ENCODE data around the gene ZNF76.

Gene ZNF76

GRCh38 chr6:35265523-35265922 lies 6.0 kb downstream of the ZNF76 start:
- intact Hi-C loops (cut with micrococcal nuclease) = no loop called here
- Mint-ChIP-seq H3K4me3 (no peak overlapping the region), H3K36me3 (ENCODE audit: low read depth) (peaks cover 4% of the 10 kb centered on the region), H3K9me3 (no peaks in the 10 kb centered on the region), H3K4me1 (ENCODE audit: low read depth) (peaks cover 43% of the 10 kb centered on the region), H3K27ac (no peak overlapping the region), H3K27me3 (no peaks in the 10 kb centered on the region)

DNA sequence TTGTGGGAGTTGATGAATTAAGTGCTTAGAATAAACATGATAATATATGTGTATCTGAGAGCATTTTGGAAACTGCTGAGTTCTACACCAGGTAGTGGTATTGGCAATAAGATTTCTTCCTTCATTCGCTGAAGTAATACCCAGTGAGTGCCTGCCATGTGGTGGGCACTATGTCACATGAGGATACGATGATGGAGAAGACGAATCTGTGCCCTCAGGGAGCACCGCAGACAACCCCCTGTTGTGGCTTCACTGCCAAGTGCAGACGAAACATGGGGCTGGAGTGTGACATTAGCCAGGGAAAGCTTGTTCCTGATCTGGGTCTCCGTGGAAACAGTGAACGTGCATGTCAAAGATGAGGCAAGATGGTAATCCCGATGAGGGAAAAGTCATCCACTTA lies 7.9 kb downstream of the ZNF76 start:
- Mint-ChIP-seq H3K9me3 (no peaks in the 10 kb centered on the region), H3K4me1 (ENCODE audit: low read depth) (peaks cover 28% of the 10 kb centered on the region), H3K27ac (no peak overlapping the region), H3K4me3 (no peak overlapping the region), H3K36me3 (ENCODE audit: low read depth) (peaks cover 7% of the 10 kb centered on the region), H3K27me3 (no peaks in the 10 kb centered on the region)
- intact Hi-C loops (cut with micrococcal nuclease) = no loop called here

DNA sequence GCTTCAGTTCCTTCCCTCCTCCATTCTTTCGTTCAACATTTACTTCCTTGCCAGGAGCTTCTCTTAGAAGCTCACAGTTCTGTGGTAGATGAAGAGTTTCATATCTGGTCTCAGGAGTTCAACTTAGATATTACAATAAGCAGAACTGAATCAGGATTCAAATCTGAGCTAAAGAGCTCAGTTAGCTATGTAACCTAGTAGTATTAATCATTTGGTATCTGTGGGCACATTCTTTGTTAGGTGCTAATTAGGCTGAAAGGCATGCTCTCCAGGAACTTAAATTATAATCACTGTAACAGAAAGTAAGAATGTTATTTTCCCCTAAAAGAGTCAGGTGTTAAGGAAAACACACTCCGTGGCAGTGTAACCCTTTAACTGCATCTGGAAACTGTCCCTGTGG lies 8.4 kb downstream of the ZNF76 start:
- Mint-ChIP-seq H3K27me3 (no peaks in the 10 kb centered on the region), H3K4me3 (no peak overlapping the region), H3K9me3 (no peaks in the 10 kb centered on the region), H3K4me1 (ENCODE audit: low read depth) (peaks cover 24% of the 10 kb centered on the region), H3K27ac (no peak overlapping the region), H3K36me3 (ENCODE audit: low read depth) (peaks cover 7% of the 10 kb centered on the region)
- intact Hi-C loops (cut with micrococcal nuclease) = no loop called here

- H3K4me1 Mint-ChIP-seq (ENCODE audit: low read depth) = peaks cover 21% of the 10 kb centered on the region
- intact Hi-C loops (cut with micrococcal nuclease) = no loop called here
- no peaks in the 10 kb centered on the region for H3K9me3 Mint-ChIP-seq
- H3K27ac Mint-ChIP-seq = no peak overlapping the region
- no peaks in the 10 kb centered on the region for H3K27me3 Mint-ChIP-seq
- H3K36me3 Mint-ChIP-seq (ENCODE audit: low read depth) = peaks cover 7% of the 10 kb centered on the region
- H3K4me3 Mint-ChIP-seq = no peak overlapping the region
Observed at GRCh38 chr6:35272005-35272404, 12.5 kb downstream of the ZNF76 start.

- no peak overlapping the region for H3K27ac Mint-ChIP-seq
- peaks cover 15% of the 10 kb centered on the region for H3K4me1 Mint-ChIP-seq (ENCODE audit: low read depth)
- H3K36me3 Mint-ChIP-seq (ENCODE audit: low read depth) = peaks cover 7% of the 10 kb centered on the region
- no peak overlapping the region for H3K4me3 Mint-ChIP-seq
- H3K27me3 Mint-ChIP-seq = no peaks in the 10 kb centered on the region
- H3K9me3 Mint-ChIP-seq = no peaks in the 10 kb centered on the region
- intact Hi-C loops (cut with micrococcal nuclease) = no loop called here
Observed at GRCh38 chr6:35273822-35274559, 14.5 kb downstream of the ZNF76 start.

DNA sequence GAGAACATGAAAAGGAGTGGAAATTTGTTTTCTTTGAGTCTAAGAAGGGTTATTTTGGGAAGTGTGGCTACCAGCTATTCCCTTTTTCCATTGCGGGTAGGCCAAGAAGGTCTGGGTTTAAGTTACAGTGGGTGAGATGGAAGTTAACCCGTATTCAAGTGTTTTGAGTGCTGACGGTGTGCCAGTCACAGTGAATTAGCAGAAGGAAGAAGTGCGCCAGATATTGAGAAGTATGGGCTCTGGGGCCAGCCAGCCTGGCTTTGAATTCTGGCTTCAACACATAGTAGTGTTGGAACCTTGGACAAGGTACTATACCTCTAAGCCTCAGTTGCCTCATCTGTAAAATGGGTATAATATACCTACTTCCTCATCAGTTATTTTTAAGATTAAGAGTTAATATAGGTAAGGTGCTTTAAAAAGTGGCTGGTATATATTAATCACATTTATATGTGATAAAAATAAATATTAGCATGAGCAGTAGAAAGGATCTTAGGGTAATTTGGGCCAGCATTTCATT lies 16.3 kb downstream of the ZNF76 start:
- Mint-ChIP-seq H3K36me3 (ENCODE audit: low read depth) (peaks cover 3% of the 10 kb centered on the region), H3K4me3 (no peak overlapping the region), H3K27me3 (no peaks in the 10 kb centered on the region), H3K9me3 (no peaks in the 10 kb centered on the region), H3K27ac (no peak overlapping the region), H3K4me1 (ENCODE audit: low read depth) (peaks cover 15% of the 10 kb centered on the region)
- intact Hi-C loops (cut with micrococcal nuclease) = no loop called here

DNA sequence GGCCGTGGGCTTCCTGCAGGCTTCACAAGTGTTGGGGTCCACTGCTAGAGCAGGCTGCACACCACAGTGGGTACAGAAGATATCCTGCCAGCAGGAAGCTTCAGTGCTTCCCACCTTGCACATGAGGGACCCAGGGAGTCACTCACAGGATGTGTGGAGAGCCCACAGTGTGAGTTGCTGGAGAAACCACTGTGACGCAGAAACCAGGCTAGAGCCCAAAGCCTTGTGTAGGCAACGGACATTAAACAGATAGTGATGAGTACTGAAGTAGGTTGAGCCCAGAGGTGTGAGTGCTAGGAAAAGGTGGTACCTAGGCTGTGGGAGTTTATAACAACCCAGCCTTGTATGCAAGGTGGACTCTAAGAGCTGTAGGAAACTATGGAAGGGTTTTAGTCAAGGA lies 19.2 kb downstream of the ZNF76 start:
- Mint-ChIP-seq H3K27me3 (no peaks in the 10 kb centered on the region), H3K27ac (no peak overlapping the region), H3K4me3 (no peak overlapping the region), H3K9me3 (no peaks in the 10 kb centered on the region), H3K4me1 (ENCODE audit: low read depth) (peaks cover 15% of the 10 kb centered on the region), H3K36me3 (ENCODE audit: low read depth) (peaks cover 31% of the 10 kb centered on the region)
- intact Hi-C loops (cut with micrococcal nuclease) = no loop called here

DNA sequence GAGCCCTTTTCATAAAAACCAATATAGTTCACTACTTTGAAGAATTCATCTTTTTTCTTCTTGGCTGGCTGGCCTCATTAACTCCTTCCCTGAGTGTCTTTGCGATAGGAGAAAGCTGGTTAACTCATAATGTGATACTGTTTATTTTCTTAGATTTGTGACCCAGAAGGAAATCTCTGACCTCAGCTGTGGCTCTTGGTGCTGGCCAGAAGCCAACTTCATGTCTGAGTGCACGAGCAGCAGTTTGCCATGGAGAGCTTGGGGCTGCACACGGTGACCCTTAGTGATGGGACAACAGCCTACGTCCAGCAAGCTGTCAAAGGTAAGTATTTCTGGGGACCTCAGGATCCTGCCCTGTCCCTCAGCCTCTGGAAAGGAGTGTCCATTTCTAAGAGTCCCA lies 21.4 kb downstream of the ZNF76 start:
- intact Hi-C loops (cut with micrococcal nuclease) = no loop called here
- no peak overlapping the region for H3K4me3 Mint-ChIP-seq
- peaks cover 5% of the 10 kb centered on the region for H3K4me1 Mint-ChIP-seq (ENCODE audit: low read depth)
- H3K27ac Mint-ChIP-seq = no peak overlapping the region
- no peaks in the 10 kb centered on the region for H3K27me3 Mint-ChIP-seq
- peaks cover 52% of the 10 kb centered on the region for H3K36me3 Mint-ChIP-seq (ENCODE audit: low read depth)
- no peaks in the 10 kb centered on the region for H3K9me3 Mint-ChIP-seq

- H3K9me3 Mint-ChIP-seq = no peaks in the 10 kb centered on the region
- H3K27ac Mint-ChIP-seq = no peak overlapping the region
- peaks cover 68% of the 10 kb centered on the region for H3K36me3 Mint-ChIP-seq (ENCODE audit: low read depth)
- intact Hi-C loops (cut with micrococcal nuclease) = no loop called here
- H3K4me3 Mint-ChIP-seq = no peak overlapping the region
- no peaks in the 10 kb centered on the region for H3K4me1 Mint-ChIP-seq (ENCODE audit: low read depth)
- no peaks in the 10 kb centered on the region for H3K27me3 Mint-ChIP-seq
Observed at GRCh38 chr6:35282472-35282871, 22.9 kb downstream of the ZNF76 start.

DNA sequence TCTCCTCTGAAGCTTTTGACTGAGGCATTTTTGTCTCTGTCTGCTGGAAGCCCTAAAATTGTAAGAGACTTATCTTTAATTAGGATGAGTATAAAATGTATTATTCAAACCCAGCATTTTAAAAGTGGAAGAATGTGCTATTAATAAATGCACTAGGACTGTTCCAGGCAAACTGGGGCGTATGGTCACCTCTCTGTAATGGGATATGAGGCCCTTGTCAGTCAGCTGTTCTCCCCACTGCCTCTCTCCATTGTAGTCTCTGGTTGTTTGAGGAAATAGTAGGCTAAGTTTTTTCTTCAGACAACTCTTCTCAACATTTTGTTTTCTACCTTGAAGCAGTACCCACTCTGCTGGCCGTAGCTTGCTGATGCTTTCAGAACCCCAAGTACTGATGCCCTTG lies 23.8 kb downstream of the ZNF76 start:
- Mint-ChIP-seq H3K4me3 (no peak overlapping the region), H3K27ac (no peak overlapping the region)

DNA sequence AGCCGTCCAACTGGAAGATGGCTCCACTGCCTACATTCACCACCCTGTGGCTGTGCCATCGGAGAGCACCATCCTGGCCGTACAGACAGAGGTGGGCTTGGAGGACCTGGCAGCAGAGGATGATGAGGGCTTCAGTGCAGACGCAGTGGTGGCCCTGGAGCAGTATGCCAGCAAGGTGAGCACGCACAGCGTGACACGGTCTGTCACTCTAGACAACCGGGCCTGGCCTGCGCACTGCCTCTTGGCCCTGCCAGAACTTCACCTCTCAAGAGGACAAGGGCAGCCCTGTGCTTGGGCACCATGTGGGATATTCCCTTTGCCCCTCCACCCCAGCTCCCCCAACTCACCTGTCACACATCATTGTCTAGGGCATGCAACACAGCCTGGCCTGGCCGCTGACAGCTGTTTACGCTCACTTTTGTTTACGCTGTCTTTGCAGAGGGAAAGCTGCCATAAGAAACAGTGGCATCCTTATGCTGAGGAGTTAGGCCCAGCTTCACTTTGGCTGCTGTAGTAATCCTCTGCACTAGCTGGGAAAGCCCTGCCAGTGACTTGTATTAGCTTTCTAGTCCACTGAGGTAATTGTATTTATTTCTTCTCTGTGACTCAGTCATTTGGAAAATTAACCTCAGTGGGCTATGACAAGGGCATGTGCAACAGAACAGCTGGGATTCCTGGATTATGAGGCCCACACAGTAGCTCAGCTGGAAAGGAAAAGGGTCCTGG lies 28.3 kb downstream of the ZNF76 start:
- no peaks in the 10 kb centered on the region for H3K4me1 Mint-ChIP-seq (ENCODE audit: low read depth)
- intact Hi-C loops (cut with micrococcal nuclease) = no loop called here
- H3K9me3 Mint-ChIP-seq = no peaks in the 10 kb centered on the region
- no peak overlapping the region for H3K4me3 Mint-ChIP-seq
- H3K27ac Mint-ChIP-seq = no peak overlapping the region
- H3K27me3 Mint-ChIP-seq = no peaks in the 10 kb centered on the region
- peaks cover 99% of the 10 kb centered on the region for H3K36me3 Mint-ChIP-seq (ENCODE audit: low read depth)

More for the DNA sequence above, 23.8 kb downstream of the ZNF76 start:
- peaks cover 77% of the 10 kb centered on the region for H3K36me3 Mint-ChIP-seq (ENCODE audit: low read depth)
- no peaks in the 10 kb centered on the region for H3K27me3 Mint-ChIP-seq
- no peaks in the 10 kb centered on the region for H3K9me3 Mint-ChIP-seq
- intact Hi-C loops (cut with micrococcal nuclease) = no loop called here
- H3K4me1 Mint-ChIP-seq (ENCODE audit: low read depth) = no peaks in the 10 kb centered on the region

GRCh38 chr6:35288834-35289233 lies 29.3 kb downstream of the ZNF76 start:
- H3K4me3 Mint-ChIP-seq = no peak overlapping the region
- no peaks in the 10 kb centered on the region for H3K27me3 Mint-ChIP-seq
- no peaks in the 10 kb centered on the region for H3K4me1 Mint-ChIP-seq (ENCODE audit: low read depth)
- no peaks in the 10 kb centered on the region for H3K9me3 Mint-ChIP-seq
- intact Hi-C loops (cut with micrococcal nuclease) = no loop called here
- peaks cover 96% of the 10 kb centered on the region for H3K36me3 Mint-ChIP-seq (ENCODE audit: low read depth)
- H3K27ac Mint-ChIP-seq = no peak overlapping the region

GRCh38 chr6:35291491-35291890 lies 32.0 kb downstream of the ZNF76 start:
- Mint-ChIP-seq H3K4me1 (ENCODE audit: low read depth) (peaks cover 2% of the 10 kb centered on the region), H3K36me3 (ENCODE audit: low read depth) (peaks cover 96% of the 10 kb centered on the region), H3K27me3 (no peaks in the 10 kb centered on the region), H3K9me3 (no peaks in the 10 kb centered on the region), H3K27ac (no peak overlapping the region), H3K4me3 (no peak overlapping the region)
- intact Hi-C loops (cut with micrococcal nuclease) = no loop called here

DNA sequence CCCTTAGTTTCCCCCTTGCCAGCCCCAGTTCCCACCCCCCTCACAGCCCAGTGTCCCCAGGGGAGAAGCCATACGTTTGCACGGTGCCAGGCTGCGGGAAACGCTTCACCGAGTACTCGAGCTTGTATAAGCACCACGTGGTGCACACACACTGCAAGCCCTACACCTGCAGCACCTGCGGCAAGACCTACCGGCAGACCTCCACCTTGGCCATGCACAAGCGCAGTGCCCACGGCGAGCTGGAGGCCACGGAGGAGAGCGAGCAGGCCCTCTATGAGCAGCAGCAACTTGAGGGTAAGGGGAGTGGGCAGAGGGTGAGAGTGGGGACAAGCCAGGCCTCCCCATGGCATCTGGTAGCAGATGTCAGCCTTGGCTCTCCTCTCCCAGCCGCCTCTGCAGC lies 33.0 kb downstream of the ZNF76 start:
- H3K4me1 Mint-ChIP-seq (ENCODE audit: low read depth) = peaks cover 12% of the 10 kb centered on the region
- intact Hi-C loops (cut with micrococcal nuclease) = no loop called here
- no peaks in the 10 kb centered on the region for H3K9me3 Mint-ChIP-seq
- no peaks in the 10 kb centered on the region for H3K27me3 Mint-ChIP-seq
- H3K27ac Mint-ChIP-seq = no peak overlapping the region
- H3K4me3 Mint-ChIP-seq = no peak overlapping the region
- peaks cover 90% of the 10 kb centered on the region for H3K36me3 Mint-ChIP-seq (ENCODE audit: low read depth)

Measured in dendritic cell treated with granulocyte-macrophage colony-stimulating factor and Interleukin-4, amounts not matched to agents 40 ng/mL and 50 ng/mL, for 4 days (primary cell).